Left cardiac atrium (tissue), 4 donors: ENCODE measurements around the gene PCDHB3. TPM values are rescaled to one million over a fixed set of nuclear protein-coding genes. Genes with fewer than 3 reads are reported as not detected.
"Not testable (repeated sequence)": the region's sequence is repeated elsewhere in the genome, so short reads cannot be mapped to it uniquely, and the experiment has no call there.

Source experiments
- ATAC-seq, 2 donors: fragments of 200-7000 bp; cut with Tn5 transposase; one replicate each; pipeline ENCODE4 v1.9.1; 2020; ENCODE audit warnings: mild to moderate bottlenecking in 2 of 2, moderate library complexity in 2 of 2
- DNase-seq: peaks from one replicate; pipeline ENCODE4 v3.0.0-alpha.2; 2020
- intact Hi-C, 2 donors: fragments of 100-400 bp; cut with DNase I; formaldehyde crosslinking; loops; one replicate each; pipeline versions ENCODE4 v1.14.1 to v1.15.1; 2022 to 2023
- long read RNA-seq: library from polyadenylated mRNA; unstranded; transcript quantifications from one replicate; pipeline ENCODE4 v2.0.0, GENCODE V29; 2021
- total RNA-seq, 2 donors: library from RNA; stranded (reverse); fragmentation: NEBNext Ultra II Directional; extraction: Animal tissue kit (Norgen Biotek cat#: 25700); gene quantifications; one replicate each; pipeline ENCODE4 v1.2.1, GENCODE V29; 2021
- donor health status: DM: no; HTN: yes; CAD: no.
- donor health status: DM: no; HTN: yes; CAD: no; lungs with severe emphysema.
- donor health status: DM: yes; HTN: yes; CAD: no.
- donor health status: Dilated cardiomyopathy.

Gene PCDHB3
- 1 to 10 TPM; 1.3 to 1.9 TPM for total RNA-seq
- long read RNA-seq, result 0 reads

DNA sequence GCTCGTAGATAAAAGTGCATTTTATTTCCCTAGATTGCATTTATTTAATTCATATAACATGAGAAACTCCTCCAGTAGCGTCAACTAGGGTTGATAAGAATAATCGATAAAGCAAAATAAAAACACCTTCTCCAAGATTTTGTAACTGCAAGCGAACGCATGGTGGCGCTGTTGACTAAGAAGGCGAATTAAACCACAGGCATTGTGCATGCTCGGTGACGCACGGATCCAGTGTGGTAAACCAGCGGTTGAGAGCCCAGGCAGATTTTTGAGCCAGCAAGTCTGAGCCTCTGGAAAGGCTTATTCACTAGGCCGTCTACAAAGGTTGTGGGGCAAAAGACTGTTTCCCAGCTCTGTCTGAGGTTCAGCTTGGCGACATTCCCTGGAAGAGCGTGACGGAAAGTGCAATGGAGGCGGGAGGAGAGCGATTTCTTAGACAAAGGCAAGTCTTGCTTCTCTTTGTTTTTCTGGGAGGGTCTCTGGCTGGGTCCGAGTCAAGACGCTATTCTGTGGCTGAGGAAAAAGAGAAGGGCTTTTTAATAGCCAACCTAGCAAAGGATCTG, at the start of gene PCDHB3:
Gene PCDHB3 (plus strand): TSS at position 231 of the 563 bp plus-strand sequence. CDS start 177 bp downstream, at position 408.
- intact Hi-C loops, result no loop called here
- ATAC-seq, result peak; percentile 60 to 74
- DNase-seq, result peak; percentile 69

- intact Hi-C loops, result no loop called here
- DNase-seq (no peak), ATAC-seq (peak in 1 of 2 donors; percentile 62)
These were observed 49.4 kb upstream of the PCDHB3 start, which contains the start of gene PCDHB1 for GRCh38 chr5:141050622-141051520. TSS of gene PCDHB1 (plus strand) at chr5:141051374. CDS start at chr5:141051471, 97 bp downstream.

- no peak for DNase-seq
- intact Hi-C loops, result no loop called here
These were observed 48.8 kb upstream of the PCDHB3 start for GRCh38 chr5:141051521-141051866.

DNA sequence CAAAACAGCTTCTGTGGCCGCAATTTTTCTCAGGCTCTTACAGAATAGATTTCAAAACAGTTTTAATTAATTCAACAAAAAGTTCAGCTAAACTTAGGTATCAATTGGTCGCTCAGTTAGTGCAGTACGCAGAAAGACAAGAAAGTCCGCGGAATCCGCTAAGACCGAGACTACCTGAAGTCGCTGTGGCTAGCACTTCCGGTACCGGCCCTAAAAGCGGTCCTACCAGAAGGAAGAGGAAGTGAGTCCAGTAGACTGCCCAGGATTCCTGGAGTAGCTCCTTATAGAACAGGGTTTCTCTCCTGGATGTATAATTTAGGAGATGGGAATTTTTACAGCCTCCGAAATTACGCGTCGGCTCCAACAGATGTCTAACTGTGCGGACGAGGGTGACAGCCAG, 22.4 kb upstream of the PCDHB3 start:
- intact Hi-C loops, result no loop called here
- DNase-seq (no peak), ATAC-seq (no peak)

More at GRCh38 chr5:141051521-141051866, 48.8 kb upstream of the PCDHB3 start:
- ATAC-seq, result no peak

DNA sequence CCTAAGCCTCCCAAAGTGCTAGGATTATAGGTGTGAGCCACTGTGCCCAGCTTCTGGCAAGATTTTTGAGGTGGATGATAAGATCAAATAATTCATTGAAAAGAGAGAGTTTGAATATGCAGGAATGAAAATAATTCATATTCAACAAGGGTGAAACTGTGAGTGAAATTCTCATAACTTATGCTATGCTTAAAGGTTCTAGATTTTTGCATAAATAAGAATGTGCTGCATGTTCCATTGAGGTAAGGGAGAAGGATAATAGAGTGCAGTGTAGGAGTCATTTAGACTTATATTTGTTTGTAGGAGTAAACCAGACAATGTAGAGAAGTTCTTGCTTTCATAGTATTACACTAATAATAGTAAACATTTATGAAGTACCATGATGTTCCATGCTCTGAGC, 18.0 kb upstream of the PCDHB3 start:
- ATAC-seq (no peak), DNase-seq (no peak)
- intact Hi-C loops, result no loop called here

- intact Hi-C loops, result no loop called here
- DNase-seq (peak; percentile 47), ATAC-seq (peak; percentile 90)
These were observed 15.7 kb upstream of the PCDHB3 start for GRCh38 chr5:141084487-141084989.

DNA sequence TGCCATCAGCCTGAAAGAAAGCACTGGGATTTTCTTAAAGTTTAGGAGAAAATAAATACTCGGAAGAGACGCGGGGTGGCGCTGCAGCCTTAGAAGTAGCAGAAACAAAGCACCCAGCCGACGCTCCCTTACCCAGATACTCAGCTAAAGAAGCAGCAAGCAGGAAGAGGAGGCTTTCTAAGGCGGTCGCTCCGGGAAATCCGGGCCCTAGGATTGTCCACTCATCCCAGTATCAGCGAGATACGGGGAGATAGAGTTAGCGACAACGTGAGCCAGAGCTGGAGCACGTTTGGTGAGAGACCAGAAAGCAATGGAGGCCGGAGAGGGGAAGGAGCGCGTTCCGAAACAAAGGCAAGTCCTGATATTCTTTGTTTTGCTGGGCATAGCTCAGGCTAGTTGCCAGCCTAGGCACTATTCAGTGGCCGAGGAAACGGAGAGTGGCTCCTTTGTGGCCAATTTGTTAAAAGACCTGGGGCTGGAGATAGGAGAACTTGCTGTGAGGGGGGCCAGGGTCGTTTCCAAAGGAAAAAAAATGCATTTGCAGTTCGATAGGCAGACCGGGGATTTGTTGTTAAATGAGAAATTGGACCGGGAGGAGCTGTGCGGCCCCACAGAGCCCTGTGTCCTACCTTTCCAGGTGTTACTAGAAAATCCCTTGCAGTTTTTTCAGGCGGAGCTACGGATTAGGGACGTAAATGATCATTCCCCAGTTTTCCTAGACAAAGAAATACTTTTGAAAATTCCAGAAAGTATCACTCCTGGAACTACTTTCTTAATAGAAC, 5.6 kb upstream of the PCDHB3 start, which contains the start of gene PCDHB2:
Gene PCDHB2 (plus strand): TSS at position 135 of the 782 bp plus-strand sequence. CDS start 176 bp downstream, at position 311.
- ATAC-seq, result peak; percentile 43 to 76
- intact Hi-C loops, result no loop called here
- peak; percentile 46 for DNase-seq

DNA sequence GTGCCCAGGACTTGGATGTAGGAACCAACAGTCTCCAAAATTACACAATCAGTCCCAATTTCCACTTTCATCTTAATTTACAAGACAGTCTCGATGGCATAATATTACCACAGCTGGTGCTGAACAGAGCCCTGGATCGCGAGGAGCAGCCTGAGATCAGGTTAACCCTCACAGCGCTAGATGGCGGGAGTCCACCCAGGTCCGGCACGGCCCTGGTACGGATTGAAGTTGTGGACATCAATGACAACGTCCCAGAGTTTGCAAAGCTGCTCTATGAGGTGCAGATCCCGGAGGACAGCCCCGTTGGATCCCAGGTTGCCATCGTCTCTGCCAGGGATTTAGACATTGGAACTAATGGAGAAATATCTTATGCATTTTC, 5.0 kb upstream of the PCDHB3 start:
- intact Hi-C loops, result no loop called here
- ATAC-seq (no peak), DNase-seq (no peak)

- DNase-seq, intact Hi-C loops, ATAC-seq: not testable (repeated sequence)
These were observed 4.1 kb upstream of the PCDHB3 start for GRCh38 chr5:141096181-141096580.

- ATAC-seq, intact Hi-C loops, DNase-seq: not testable (repeated sequence)
These were observed 3.7 kb upstream of the PCDHB3 start for GRCh38 chr5:141096586-141096985.

DNA sequence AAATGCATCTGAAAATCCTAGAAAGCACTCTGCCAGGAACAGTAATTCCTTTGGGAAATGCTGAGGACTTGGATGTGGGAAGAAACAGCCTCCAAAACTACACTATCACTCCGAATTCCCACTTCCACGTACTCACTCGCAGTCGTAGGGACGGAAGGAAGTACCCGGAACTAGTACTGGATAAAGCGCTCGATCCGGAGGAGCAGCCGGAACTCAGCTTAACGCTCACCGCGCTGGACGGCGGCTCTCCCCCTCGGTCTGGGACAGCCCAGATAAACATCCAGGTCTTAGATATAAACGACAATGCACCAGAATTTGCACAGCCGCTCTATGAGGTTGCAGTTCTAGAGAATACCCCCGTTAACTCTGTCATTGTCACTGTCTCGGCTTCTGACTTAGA, 786 bp downstream of the PCDHB3 start:
- ATAC-seq (no peak), DNase-seq (no peak)
- intact Hi-C loops, result no loop called here

DNA sequence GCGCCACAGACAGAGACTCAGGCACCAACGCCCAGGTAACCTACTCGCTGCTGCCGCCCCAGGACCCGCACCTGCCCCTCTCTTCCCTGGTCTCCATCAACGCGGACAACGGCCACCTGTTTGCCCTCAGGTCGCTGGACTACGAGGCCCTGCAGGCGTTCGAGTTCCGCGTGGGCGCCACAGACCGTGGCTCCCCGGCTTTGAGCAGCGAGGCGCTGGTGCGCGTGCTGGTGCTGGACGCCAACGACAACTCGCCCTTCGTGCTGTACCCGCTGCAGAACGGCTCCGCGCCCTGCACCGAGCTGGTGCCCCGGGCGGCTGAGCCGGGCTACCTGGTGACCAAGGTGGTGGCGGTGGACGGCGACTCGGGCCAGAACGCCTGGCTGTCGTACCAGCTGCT, 1.8 kb downstream of the PCDHB3 start:
- intact Hi-C loops, DNase-seq, ATAC-seq: not testable (repeated sequence)

GRCh38 chr5:141102471-141102870, 2.2 kb downstream of the PCDHB3 start:
- ATAC-seq, intact Hi-C loops, DNase-seq: not testable (repeated sequence)

DNA sequence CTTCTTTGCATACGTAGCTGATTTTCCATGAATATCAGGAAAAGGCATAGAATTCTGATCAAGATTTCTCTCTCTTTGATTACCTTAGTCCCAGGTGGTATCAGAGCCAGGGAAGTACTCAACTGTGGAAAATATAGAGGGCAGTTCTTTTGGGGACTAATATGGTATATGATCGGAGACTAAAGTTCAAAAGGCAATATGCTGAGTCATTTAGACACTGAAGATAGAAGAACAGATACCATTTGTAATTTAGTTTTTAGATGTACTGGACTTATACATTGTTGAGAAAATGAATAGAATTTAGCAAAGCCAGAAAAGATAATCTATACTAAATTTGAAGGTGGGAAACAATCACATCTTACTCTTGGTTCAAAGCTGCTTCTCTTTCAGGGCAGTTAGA, 5.1 kb downstream of the PCDHB3 start:
- DNase-seq (no peak), ATAC-seq (no peak)
- intact Hi-C loops, result no loop called here

- intact Hi-C loops, result no loop called here
- ATAC-seq (no peak), DNase-seq (no peak)
These were observed 19.0 kb downstream of the PCDHB3 start for GRCh38 chr5:141119250-141119649.

GRCh38 chr5:141121563-141121962, 21.3 kb downstream of the PCDHB3 start, which contains the start of gene PCDHB4:
TSS of gene PCDHB4 (plus strand) at chr5:141121818. CDS start at chr5:141121999, 181 bp downstream.
- DNase-seq (peak; percentile 24), ATAC-seq (no peak)
- intact Hi-C loops, result no loop called here

- ATAC-seq (no peak), DNase-seq (no peak)
- intact Hi-C loops, result no loop called here
These were observed 21.7 kb downstream of the PCDHB3 start for GRCh38 chr5:141121985-141122384.

DNA sequence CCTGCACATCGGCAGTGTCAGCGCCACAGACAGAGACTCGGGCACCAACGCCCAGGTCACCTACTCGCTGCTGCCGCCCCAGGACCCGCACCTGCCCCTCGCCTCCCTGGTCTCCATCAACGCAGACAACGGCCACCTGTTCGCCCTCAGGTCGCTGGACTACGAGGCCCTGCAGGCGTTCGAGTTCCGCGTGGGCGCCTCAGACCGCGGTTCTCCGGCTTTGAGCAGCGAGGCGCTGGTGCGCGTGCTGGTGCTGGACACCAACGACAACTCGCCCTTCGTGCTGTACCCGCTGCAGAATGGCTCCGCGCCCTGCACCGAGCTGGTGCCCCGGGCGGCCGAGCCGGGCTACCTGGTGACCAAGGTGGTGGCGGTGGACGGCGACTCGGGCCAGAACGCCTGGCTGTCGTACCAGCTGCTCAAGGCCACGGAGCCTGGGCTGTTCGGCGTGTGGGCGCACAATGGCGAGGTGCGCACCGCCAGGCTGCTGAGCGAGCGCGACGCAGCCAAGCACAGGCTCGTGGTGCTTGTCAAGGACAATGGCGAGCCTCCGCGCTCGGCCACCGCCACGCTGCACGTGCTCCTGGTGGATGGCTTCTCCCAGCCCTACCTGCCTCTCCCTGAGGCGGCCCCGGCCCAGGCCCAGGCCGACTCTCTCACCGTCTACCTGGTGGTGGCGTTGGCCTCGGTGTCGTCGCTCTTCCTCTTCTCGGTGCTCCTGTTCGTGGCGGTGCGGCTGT, 23.3 kb downstream of the PCDHB3 start:
- ATAC-seq, intact Hi-C loops, DNase-seq: not testable (repeated sequence)
